Stomach (tissue), 4 donors: ENCODE data around the gene GCNT4.

ENCODE experiments used
- CTCF ChIP-seq, 7 experiments: fragments of 450-650 bp in 4 of 7; fragments of 200-600 bp in 3 of 7; sonication (generic) in 3 of 7; IDR thresholded peaks; one replicate each; pipeline ENCODE4 v1.5.1; 2016 to 2019; ENCODE audit warnings: antibody characterized with exemption in 7 of 7, control low read depth in 2 of 7, mild to moderate bottlenecking in 1 of 7
- EP300 ChIP-seq: sonication (generic); formaldehyde crosslinking; IDR thresholded peaks from one replicate; pipeline ENCODE4 v1.6.1; 2017; ENCODE audit warnings: antibody characterized with exemption
- POLR2A ChIP-seq, 4 donors: fragments of 450-650 bp; IDR thresholded peaks; one replicate each; pipeline ENCODE4 v1.6.1; 2016; ENCODE audit warnings: antibody characterized with exemption in 4 of 4, control low read depth in 2 of 4, mild to moderate bottlenecking in 1 of 4, moderate library complexity in 1 of 4
- POLR2AphosphoS5 ChIP-seq, 3 donors: sonication (generic); formaldehyde crosslinking; IDR thresholded peaks; one replicate each; pipeline ENCODE4 v1.6.1; 2016; ENCODE audit warnings: antibody characterized with exemption in 3 of 3

DNA sequence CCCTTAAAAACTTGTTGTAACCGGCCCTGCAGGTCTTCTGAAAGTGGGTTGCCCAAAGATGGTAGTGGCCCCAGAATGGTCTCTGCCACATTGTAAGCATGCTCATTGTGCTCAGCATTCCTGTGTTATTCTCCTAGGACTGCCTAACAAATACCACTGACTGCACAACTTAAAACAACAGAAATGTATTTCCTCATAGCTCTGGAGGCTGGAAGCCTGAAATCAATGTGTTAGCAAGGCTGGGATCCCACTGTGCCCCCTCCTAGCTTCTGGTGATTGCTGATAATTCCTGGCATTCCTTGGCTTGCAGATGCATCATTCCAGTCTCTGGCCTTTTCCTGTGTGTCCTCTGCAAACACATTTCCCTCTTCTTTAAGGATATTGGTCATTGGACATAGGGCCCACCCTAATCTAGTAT is 3.4 kb upstream of the GCNT4 start:
- no peak for TF ChIP-seq CTCF (IDR thresholded peaks at IDR 0.05)
- no peak for TF ChIP-seq POLR2A (IDR thresholded peaks at IDR 0.05)
- no peak for TF ChIP-seq EP300
- no peak for TF ChIP-seq POLR2AphosphoS5 (IDR thresholded peaks at IDR 0.05)
